GM10266 (cell line): ENCODE measurements around the gene FCER2.

Source experiments
- DNase-seq: peaks from one replicate; pipeline ENCODE4 v3.0.0; 2012; ENCODE audit errors: extremely low spot score
- CTCF ChIP-seq: IDR thresholded peaks from 2 replicates; pipeline ENCODE4 v1.5.1; 2012; ENCODE audit warnings: mild to moderate bottlenecking, low read depth; ENCODE audit not compliant: control insufficient read depth, insufficient read depth; ENCODE audit errors: missing control alignments

FCER2 gene

GRCh38 chr19:7655581-7655980 is 46.4 kb downstream of the FCER2 start:
- no peak for DNase-seq
- TF ChIP-seq CTCF, result no peak

- no peak for DNase-seq
- no peak for TF ChIP-seq CTCF
Observed at GRCh38 chr19:7654401-7654800, 47.5 kb downstream of the FCER2 start.

GRCh38 chr19:7652061-7652641 is 49.8 kb downstream of the FCER2 start:
- DNase-seq, result peak; percentile 91
- TF ChIP-seq CTCF, result peak; percentile 93

- DNase-seq, result no peak
- no peak for TF ChIP-seq CTCF
Observed at GRCh38 chr19:7650148-7650547, 51.8 kb downstream of the FCER2 start.

GRCh38 chr19:7648265-7649014 is 53.5 kb downstream of the FCER2 start:
- DNase-seq, result no peak

GRCh38 chr19:7647156-7647555 is 54.8 kb downstream of the FCER2 start:
- DNase-seq, result no peak
- no peak for TF ChIP-seq CTCF

More at GRCh38 chr19:7648265-7649014, 53.5 kb downstream of the FCER2 start:
- no peak for TF ChIP-seq CTCF

- TF ChIP-seq CTCF, result no peak
- DNase-seq, result no peak
Observed at GRCh38 chr19:7646426-7646700, 55.6 kb downstream of the FCER2 start.
